GM18909 (cell line): ENCODE measurements around the gene ZC3H12D.
A peak's percentile ranks its signal among the peaks of the same experiment; 100 is the strongest.
"Not testable (repeated sequence)": the region's sequence is repeated elsewhere in the genome, so short reads cannot be mapped to it uniquely, and the experiment has no call there.

Experiments
- ATAC-seq: cut with Tn5 transposase; IDR thresholded peaks from one replicate; pipeline ENCODE4 v1.9.1; 2021; ENCODE audit warnings: mild to moderate bottlenecking; ENCODE audit not compliant: unreplicated experiment, poor library complexity

Gene ZC3H12D

DNA sequence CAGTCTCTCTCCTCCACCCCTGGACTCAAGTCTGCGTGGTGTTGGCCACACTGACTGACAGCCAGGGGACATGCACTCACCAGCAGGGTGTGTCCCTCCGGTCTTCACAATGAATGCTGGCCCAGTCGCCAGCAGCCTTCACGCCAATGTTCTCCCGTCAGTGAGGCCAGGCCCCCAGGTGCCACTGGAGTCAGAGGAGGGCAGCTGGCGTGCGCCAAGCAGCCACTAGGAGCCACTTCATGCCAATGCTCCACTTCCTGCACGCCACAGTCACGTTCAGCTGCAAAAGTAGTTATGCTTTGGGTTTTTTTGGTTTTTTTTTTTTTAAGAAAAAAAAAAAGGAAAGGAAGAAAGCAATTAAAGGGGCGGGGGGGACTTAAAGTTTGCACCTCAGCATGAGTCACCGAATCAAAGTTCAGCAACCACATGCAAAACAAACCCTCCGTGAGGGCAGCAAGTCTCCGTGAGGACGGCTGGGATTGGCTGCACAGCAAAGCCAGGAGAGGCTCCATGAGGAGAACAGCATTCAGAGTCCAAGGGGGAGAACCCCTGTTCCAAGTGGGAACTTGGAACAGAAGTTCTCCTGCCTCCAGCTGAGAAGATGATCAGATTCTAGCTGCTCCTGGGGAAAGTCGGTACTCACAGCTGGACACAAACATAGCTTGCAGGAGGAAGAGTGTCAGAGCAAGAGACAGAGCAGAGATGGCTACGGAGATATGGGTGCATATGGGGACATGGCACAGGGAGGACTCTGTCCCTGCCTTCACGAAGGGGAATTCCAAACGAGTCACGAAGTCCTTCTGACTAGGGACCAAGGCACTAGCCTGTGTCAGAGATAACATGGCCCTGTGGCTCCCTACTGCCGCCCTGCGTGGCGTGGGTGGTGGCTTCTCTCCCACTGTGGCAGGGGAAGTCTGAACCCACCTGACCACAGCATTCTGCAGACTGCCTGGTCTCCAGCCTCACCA lies at the start of gene ZC3H12D:
ZC3H12D (minus strand) TSS at position 282 of the 968 bp plus-strand sequence. CDS start 10,471 bp downstream, outside the sequence.
- peak; percentile 57 for ATAC-seq

DNA sequence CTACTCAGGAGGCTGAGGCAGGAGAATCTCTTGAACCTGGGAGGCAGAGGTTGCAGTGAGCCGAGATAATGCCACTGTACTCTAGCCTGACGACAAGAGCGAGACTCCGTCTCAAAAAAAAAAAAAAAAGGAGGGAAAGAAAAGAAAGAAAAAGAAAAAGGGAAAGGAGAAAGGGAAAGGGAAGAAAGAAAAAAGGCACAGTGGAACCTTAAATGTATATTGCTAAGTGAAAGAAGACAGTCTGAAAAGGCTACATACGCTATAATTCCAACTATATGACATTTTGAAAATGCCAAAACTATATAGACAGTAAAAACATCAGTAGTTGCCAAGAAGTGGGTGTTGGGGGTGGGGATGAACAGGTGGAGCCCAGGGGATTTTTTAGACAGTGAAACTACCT lies 44.8 kb upstream of the ZC3H12D start:
- ATAC-seq, result no peak

DNA sequence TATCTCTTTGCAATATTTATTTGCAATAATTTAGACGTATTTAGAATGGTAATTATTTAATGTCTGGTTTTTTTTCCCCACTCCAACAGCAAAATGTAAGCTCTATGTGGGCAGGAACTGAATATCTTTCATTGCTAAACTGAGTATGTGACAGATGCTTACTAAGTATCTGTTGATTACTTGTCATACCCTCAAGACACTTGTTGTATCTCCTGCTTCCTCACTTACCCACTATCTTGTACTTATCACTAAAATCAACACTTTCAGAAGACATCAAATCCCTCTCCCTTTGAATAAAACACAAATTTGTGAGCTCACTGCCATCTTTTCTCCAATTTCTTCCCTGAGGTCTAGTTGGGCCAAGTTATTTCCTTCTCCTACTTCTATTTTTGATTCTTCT lies 30.7 kb upstream of the ZC3H12D start:
- ATAC-seq, result no peak

DNA sequence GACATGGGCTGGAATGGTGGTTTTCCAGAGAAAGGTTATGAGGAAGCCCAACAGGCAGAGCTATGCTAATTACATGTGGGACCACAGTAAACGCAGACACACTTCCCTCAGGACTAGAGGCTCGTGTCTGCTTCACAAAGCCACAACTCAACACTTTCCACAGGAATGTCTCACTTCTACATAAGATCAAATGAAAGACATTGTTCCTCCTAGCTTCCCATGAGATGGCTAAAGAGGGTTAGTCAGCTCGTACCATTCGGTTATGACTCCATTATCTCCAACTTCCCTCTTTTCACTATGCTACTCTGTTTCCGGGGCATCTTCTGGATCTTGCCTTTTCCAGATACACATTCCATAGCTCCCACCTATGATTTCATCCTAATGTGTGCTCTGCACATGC lies 29.1 kb upstream of the ZC3H12D start:
- no peak for ATAC-seq

DNA sequence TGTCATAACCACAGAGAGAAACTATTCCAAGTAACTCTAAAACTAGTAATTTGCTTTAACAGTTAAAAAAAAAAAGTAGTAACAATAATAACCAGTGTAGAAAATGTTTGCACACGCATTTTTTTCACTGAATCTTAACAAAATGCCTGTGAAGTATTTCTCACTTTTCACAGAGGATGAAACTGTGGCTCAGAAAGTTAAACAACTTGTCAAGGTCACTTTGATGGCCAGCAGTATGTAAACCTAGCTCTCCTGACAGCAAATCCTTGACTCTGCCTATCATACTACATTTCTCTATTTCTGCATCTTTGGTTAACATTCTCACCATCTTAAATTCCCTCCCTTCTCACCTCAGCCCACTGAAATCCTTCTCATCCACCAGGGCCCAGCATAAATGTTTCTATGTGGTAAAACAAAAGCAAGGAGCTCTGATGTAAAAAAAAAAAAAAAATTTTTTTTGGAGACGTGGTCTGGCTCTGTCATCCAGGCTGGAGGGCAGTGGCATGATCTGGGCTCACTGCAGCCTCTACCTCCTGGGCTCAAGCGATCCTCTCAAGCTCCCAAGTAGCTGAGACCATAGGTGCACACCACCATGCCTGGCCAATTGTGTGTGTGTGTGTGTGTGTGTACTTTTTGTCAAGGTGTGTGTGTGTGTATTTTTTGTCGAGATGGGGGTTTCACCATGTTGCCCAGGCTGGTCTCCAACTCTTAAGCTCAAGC lies 26.1 kb upstream of the ZC3H12D start:
- ATAC-seq, result no peak

DNA sequence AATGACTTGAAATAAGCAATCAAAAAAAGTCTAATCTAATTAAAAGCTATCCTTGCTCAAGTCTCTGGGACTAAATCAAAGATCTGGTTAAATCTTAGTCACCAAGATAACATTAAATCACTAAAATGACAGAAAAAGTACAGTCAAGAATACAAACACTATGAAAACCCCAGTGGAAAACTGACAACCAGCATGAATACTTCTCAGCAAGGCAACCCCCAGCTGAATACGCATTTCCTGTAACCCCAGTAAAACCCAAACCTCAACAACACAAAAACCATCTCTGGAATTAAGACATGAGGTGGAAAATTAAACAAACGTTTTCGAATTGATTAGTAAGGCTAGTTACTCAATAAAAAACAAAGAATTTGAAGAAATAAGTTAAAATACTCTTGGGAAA lies 23.7 kb upstream of the ZC3H12D start:
- ATAC-seq, result no peak

DNA sequence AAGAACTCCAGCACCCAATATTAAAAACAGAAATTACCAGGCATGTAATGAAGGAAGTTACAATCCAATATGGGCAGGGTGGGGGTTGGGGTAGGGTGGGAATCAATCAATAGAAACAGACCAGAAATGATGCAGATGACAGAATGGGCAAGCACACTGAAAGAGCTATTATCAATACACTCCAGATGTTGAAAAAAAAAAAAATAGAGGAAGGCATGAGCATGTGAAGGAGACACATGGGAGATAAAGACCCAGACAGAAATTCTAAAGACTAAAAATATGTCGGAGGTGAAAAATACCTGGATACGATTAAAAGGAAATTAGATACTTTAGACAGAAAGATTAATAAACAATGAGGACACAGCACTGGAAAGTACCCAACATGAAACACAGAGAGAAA lies 19.1 kb upstream of the ZC3H12D start:
- no peak for ATAC-seq

DNA sequence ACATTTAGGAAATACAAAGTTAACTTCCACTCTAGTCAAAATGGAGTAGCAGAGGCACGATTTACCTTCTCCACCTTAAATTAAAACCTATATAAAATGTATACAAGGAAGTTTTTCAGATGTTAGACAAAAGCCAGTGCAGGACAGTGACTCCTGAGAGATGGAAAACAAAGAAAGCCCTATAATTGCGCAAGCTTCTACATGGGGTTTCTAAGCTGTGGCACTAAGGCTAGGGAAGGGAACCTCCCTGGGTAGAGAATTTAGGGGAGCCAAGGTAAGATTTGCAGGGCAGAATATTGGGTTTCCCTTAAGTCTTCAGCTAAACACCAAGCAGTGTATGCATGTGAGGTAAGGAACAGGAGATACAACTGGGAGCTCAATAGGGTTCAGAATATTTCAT lies 18.5 kb upstream of the ZC3H12D start:
- ATAC-seq, result no peak

DNA sequence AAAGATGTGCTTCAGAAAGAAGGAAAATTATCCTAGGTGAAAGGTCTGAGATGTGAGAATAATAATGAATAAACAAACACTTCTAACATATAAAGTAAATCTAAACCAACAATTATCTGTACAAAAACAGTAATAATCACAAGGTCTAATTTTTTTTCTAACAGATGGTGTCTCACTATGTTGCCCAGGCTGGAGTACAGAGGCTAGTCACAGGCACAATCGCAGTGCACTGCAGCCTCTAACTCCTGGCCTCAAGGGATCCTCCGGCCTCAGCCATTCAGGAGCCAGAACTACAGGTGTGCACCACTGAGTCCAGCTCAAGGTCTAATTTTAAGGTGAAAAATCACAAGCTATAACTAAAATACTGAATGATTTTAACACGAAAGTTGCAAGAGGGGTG lies 17.0 kb upstream of the ZC3H12D start:
- no peak for ATAC-seq

DNA sequence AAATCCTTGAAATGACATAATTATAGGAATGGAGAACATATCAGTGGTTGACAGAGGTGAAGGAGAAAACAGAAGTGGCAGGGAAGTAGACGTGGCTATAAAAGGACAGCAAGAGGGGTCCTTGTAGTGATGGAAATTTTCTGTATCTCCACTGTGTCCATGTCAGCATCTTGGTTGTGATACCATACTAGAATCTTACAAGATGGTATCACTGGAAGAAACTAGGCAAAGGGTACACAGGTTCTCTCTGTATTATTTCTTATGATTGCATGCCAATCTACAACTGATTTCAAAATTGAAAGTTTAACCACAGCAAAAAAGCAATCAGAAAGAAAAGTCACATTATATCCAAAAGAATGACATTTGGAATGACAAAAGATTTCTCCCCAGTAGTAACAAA lies 16.4 kb upstream of the ZC3H12D start:
- no peak for ATAC-seq

DNA sequence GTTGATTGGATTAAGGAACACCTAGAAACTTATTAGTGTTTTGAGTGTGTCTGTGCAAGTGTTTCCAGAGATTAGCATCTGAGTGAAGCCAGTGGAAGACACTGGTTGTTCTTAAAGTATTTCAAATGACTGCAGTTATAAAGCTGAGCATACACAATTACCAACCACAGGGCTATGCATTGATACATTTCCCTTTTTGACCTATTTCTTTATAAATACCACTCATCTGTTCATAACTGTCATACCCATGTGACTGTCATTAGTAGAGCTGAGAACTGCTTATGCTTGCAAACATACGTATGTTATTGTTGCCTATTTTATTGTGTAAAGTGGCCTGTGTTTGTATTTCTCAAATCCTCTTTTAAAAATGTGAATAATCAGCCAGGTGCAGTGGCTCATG lies 15.3 kb upstream of the ZC3H12D start:
- ATAC-seq, result no peak

DNA sequence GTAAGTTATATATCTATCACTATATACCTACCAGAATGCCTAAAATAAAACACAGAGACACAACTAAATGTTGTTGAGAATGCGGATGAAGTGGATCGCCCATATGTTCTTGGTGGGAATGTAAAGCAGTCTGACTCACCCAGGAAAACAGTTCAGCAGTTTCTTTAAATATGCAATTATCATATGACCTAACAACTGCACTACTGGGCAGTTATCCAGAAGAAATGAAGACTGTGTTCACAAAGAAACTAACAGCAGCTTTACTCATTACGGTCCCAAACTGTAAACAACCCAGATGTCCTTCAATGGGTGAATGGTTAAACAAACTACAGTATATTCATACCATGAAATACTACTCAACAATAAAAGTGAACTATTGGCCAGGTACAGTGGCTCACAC lies 14.3 kb upstream of the ZC3H12D start:
- no peak for ATAC-seq

DNA sequence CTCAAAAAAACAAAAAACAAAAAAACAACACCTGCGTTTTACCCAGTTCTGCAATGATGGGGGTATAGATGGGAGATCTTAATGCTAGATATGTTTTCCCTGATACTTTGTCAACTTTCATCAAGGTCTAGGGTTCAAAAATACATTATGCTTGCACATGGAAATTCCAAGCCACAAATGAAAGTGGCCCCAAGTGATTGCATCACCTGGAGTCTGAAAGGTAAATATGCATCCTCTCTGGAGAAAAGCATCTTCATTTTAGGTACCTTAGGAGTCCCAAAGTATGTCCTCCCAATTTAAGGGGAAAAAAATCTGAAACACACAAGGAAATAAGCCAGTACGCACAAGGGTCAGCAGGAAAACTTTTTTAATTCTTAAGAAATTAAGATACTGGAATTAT lies 12.6 kb upstream of the ZC3H12D start:
- no peak for ATAC-seq

DNA sequence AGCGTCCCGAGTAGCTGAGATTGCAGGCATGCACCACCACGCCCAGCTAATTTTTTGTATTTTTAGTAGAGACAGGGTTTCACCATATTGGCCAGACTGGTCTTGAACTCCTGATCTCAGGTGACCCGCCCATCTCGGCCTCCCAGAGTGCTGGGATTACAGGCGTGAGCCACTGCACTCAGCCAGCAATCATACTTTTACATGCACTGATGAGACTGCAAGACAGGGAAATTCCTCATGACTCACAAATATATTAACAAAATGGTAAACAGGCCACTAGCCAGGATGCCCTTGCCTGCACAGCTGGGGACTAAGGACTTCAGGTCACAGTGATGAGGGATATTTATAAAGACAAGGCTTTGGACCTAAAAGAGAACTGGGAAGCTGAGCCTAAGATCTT lies 11.8 kb upstream of the ZC3H12D start:
- peak; percentile 44 for ATAC-seq

DNA sequence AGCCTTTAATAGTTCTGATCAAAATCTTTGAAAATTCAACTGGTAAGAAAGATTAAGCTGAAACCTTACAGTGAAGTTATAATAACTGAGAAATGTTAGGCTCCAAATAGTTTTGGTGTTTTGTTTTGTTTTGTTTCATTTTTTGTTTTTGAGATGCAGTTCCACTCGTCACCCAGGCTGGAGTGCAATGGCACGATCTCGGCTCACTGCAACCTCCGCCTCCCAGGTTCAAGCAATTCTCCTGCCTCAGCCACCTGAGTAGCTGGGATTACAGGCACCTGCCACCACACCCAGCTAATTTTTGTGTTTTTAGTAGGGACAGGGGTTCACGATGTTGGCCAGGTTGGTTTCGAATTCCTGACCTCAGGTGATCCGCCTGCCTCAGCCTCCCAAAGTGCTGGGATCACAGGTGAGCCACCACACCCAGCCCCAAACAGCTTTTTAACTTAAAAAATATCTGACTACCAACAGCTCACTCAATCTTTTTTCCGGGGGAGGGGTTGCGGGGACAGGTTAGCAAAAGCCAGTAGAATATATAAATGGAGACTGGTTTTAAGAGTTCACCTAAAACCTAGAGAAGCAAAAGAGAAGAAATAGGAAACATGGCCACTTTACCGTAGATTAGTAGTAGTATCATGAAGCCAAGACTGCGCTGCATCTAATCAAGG lies 10.7 kb upstream of the ZC3H12D start:
- not testable (repeated sequence) for ATAC-seq

DNA sequence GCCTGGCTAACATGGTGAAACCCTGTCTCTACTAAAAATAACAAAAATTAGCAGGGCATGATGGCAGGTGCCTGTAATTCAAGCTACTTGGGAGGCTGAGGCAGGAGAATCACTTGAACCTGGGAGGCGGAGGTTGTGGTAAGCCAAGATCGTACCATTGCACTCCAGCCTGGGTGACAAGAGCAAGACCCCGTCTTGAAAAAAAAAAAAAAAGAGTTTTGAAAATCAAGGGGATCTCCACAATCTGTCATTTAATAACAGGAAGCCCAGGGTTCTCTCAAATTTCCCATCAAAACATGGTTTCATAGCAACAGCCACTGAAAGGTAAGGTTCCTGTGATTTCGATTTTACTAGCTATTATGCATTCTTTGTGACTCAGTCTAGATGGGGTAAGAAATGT lies 10.0 kb upstream of the ZC3H12D start:
- ATAC-seq, result peak; percentile 82

DNA sequence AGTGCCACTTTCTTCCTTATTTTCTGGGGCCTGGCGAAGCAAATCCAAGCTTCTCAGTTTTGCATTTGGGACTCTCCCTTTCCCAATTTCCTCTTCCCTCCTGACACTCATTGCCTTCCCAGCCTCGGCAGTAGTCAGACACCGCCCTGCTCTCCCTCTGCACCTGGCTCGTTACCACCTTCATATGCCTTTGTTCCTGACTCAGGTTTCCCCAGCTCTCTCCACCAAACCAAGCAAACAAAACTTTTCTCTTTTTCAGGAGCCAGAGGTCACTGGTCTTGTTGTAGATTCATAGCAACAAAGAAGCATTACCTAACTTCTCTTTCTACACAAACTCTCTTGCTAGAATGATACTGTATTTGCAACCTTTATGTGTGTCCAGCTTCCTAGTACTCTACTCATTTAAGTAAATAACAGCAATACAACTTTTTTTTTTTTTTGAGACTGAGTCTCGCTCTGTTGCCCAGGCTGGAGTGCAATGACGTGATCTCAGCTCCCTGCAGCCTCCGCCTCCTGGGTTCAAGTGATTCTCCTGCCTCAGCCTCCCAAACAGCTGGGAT lies 9.0 kb upstream of the ZC3H12D start:
- no peak for ATAC-seq

DNA sequence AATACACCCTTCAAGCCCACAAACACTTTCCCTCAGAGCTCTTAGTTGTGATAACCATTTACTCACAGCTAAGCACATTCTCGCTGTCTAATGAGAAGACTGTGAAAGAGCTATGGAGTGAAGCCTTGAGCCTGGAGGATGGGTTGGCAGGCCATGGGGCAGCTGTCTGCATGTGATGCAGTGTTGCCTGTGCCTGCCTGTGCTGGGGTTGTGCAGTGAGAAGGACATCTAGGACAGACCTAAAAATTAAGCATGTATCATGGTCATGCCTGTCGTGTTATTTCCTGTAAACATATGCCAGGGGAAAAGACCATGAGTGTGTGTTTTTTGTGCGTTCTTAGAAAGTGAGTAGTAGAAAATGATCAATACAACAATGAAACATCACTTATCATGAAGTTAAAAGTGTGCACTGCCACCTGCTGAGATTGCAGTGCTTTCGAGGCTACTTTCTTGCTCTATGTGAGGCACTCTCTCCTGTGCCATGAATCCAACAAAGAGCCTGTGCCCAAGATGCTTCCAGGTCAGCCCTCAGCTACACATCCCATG lies 8.1 kb upstream of the ZC3H12D start:
- ATAC-seq, result no peak

DNA sequence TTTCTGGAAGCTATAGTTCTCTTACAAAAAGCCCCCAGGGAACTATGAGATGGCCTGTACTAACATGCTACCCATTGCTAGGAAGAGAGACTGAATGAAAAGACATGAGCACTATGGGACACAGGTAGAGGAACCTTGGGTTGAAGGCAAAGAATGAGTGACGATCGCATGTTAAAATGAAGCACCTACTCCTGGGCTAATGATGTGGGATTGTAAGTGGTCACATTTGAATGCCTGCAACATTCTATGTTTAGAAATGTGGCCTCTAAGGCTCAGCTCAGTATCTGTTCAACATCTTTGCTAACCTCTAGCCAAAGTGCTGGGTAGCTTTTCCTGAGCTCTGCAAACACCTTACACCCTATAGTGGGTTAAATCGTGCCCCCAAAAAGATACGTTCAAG lies 5.2 kb upstream of the ZC3H12D start:
- ATAC-seq, result no peak

DNA sequence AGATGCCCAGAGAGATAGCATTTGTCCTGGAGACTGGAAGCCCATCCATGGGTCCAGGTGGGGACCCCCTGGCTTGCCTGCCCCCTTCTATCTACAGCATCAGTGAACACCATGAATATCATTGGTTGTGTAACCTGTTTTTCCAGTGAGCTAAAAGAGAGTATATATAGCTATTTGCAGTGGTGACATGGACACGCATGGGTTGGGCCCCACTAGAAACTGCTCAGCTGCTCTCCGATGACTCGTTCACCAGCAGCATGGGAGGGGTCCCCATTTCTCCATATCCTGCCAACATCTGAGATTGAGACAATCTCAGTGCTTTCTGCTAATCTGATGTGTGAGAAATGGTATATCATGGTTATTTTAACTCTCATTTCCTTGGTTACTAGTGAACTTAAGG lies 4.0 kb upstream of the ZC3H12D start:
- no peak for ATAC-seq
